Measurements from ENCODE around the gene UTRN. TPM values are rescaled to one million over a fixed set of nuclear protein-coding genes. Genes with fewer than 3 reads are reported as not detected.
A peak's percentile ranks its signal among the peaks of the same experiment; 100 is the strongest.

The UTRN gene
- total RNA-seq = 199 TPM

DNA sequence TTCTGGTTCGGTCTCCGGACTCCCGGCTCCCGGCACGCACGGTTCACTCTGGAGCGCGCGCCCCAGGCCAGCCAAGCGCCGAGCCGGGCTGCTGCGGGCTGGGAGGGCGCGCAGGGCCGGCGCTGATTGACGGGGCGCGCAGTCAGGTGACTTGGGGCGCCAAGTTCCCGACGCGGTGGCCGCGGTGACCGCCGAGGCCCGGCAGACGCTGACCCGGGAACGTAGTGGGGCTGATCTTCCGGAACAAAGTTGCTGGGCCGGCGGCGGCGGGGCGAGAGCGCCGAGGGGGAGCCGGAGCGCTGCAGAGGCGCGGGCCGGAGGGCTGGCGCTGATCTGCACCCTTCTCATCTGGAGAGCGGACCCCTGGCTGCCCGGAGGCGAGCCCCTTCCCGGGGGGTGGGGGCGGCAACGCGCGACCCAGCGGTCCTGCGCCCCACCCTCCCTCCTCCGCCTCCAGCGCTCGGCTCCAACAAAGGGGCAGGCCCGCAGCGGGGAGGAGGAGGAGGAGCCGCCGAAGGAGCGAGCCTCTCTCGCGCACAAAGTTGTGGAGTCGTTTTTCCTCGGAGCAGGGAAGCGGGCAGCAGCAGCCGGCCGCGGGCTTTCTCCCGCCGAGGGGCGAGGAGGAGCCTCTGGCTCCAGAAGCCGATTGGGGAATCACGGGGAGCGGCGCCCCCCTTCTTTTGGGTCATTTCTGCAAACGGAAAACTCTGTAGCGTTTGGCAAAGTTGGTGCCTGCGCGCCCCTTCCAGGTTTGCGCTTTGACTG, at the start of gene UTRN:
Gene UTRN, plus strand, starts transcription at position 553 of the 765 bp plus-strand sequence. CDS start 6,494 bp downstream, outside the sequence.
- peak; percentile 88 for DNase-seq

DNA sequence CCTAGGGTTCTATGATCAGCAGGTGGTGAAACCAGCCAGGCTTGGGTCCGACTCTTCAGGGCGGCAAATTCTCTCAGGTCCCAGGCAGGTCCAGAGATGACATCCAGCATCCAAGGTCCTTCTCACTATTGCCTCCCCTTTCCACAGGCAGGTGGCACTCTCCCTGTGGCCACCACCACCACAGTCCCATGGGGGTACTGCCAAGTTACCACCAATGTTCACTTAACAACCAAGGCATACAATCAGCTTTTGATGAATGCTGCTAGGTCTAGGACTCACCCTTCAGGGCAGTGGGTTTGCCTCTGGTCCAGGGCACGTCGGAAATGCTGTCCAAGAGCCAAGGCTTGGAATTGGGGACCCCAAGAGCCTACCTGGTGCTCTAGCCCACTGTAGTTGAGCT, 40.4 kb upstream of the UTRN start:
- no peak for DNase-seq

DNA sequence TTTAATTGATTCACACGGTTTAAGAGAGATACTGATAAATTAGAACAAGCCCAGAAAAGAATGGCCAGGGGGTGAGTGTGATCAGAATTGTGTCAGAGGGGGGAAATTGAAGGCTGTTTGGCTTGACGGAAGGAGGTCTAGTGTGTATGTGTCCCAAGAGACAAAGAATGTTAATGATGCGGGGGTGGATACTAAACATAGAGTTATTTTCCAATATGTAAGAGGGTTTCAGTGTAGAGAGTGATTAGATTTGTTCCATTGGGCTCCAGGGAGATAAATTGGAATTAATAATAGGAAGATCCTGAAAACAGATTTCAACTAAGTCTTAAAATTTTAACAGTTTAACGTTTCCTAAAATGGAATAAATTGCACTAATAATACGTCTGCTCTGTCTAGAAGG, 38.1 kb upstream of the UTRN start:
- no peak for DNase-seq

GRCh38 chr6:144248003-144248402, 37.1 kb upstream of the UTRN start:
- no peak for DNase-seq

- DNase-seq = peak; percentile 79
These were observed 36.4 kb upstream of the UTRN start for GRCh38 chr6:144248476-144249301.

GRCh38 chr6:144250276-144250675, 34.9 kb upstream of the UTRN start:
- peak; percentile 13 for DNase-seq

DNA sequence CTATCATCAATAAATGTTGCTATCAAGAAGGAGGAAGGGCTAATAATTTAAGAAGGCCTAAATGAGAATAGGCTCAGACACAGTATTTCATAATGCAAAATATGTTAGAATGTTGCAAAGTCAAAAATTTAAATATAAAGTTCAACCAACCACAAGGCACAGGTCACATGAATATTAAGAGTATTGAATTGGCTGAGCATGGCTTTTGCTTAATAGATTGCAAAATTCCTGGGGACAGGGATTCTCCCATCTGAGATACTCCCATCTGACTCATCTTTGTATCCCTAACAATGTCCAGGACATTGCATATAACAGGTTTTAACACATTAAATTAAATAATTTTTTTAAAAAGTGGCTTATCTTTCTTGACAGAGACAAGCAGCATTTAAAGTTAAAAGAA, 32.9 kb upstream of the UTRN start:
- DNase-seq = no peak

DNA sequence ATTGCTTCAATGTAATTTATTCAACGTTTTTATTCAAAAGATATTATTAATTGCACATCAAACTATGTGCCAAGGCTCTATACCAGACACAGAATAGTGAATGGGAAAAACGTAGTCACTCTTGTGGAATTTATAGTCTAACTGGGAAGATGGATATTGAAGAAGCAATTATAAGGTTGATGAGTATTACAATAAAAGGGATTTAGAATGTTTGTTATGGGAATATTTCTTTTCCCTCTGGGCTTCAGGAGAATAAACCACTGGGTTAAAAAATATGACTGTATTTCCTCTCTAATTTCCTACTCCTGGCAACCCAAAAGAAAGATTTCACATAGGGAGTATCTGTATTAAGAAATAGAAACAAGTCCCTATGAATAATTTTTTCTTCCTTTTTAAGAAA, 25.1 kb upstream of the UTRN start:
- no peak for DNase-seq

GRCh38 chr6:144262470-144263369, 22.4 kb upstream of the UTRN start:
- no peak for DNase-seq

DNA sequence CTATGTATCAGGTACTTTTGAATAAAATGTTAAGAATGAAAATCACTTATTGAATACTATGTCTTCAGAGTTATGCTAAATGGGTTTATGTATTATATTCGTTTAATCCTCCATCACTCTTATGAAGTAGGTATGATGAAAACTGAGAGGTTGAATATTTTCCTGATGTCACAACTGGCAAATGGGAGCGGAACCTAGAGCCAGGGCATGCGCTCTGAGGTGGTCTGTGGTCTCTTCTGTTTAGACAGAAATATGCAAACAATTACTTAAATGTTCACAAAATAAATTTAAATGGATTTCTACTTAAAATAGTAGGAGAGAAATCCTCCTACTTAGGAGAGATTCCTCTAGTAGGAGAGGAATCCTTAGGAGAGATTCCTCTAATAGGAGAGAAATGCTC, 21.3 kb upstream of the UTRN start:
- no peak for DNase-seq

GRCh38 chr6:144264270-144265060, 20.7 kb upstream of the UTRN start:
- DNase-seq = no peak

- DNase-seq = no peak
These were observed 20.1 kb upstream of the UTRN start for GRCh38 chr6:144265061-144265357.

GRCh38 chr6:144265390-144265789, 19.7 kb upstream of the UTRN start:
- DNase-seq = no peak

GRCh38 chr6:144266091-144266649, 19.0 kb upstream of the UTRN start:
- peak; percentile 47 for DNase-seq

- no peak for DNase-seq
These were observed 16.3 kb upstream of the UTRN start for GRCh38 chr6:144268794-144269349.

DNA sequence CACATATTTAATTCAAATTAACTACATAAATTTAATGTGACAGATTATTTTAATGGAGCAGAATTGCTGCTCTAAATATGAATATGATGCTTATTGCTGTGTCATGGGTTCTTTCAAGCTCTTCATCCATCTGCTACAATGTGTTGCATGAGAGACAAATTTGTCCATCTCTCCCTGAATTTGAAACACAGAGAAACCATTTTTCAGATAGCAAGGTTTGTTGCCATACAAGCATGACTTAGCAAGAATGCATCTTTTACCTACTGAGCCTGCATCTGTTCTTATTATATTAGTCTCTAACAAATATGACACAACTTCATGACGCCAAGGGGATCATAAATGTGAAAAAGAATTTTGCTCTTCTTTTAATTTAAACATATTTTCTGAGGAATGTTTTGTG, 8.0 kb upstream of the UTRN start:
- no peak for DNase-seq

DNA sequence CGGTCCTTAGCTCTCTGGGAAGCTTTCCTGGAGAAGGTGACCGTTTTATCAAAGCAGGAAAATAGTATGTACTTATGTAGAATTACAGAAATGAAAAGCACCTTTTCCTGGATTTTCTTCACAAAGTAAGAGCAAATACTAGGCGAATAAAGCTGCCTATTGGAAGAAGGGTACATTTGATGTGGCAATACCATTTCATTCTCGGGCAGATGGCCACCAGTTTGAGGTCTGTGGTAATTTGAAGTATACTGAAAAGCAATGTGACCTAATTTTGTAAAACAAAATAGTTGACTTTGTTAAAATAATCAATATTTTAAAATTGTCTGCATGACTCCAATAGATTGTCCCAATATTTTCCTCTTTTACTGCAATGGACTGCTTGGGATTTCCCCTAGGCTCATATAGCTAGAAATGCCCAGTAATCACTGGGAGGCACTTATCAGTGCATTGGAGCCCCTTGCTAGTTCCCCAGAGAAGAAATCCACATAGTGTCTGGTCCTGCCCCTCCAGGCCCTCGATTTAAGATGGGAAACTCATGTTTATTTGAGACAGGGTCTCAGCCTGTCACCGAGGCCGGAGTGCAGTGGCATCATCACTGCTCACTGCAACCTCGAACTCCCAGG, 7.4 kb upstream of the UTRN start:
- DNase-seq = no peak

- no peak for DNase-seq
These were observed 6.3 kb upstream of the UTRN start for GRCh38 chr6:144278659-144279314.

GRCh38 chr6:144279484-144280150, 5.5 kb upstream of the UTRN start:
- DNase-seq = no peak

Measured in skin of body (tissue), 2 donors.